ENCODE measurements around the gene TAS2R40. TPM values are rescaled to one million over a fixed set of nuclear protein-coding genes. Genes with fewer than 3 reads are reported as not detected.

Gene TAS2R40
- total RNA-seq, 2 donors from 2014 or later = not detected

- DNase-seq (no peak), ATAC-seq (no peak)
- intact Hi-C loops (cut with DNase I) = no loop called here
Measured at GRCh38 chr7:143271240-143271639, 49.4 kb downstream of the TAS2R40 start.

Other genes starting within 250 kb of the TAS2R40 start
- gene OR9A2, start 194.9 kb upstream of the TAS2R40 start, total RNA-seq = not detected
- gene OR6V1, start 169.7 kb upstream of the TAS2R40 start, total RNA-seq = not detected
- not detected for gene PIP, start 90.0 kb upstream of the TAS2R40 start, total RNA-seq
- gene TAS2R39, start 38.6 kb upstream of the TAS2R40 start, total RNA-seq = not detected
- gene GSTK1, start 41.4 kb downstream of the TAS2R40 start, total RNA-seq = 100 to 1,000 TPM; 185 to 195 TPM
- gene TMEM139, start 62.9 kb downstream of the TAS2R40 start, total RNA-seq = 1 to 10 TPM; 2.3 to 4.1 TPM
- 10 to 100 TPM in 1 of 2 donors, 1 to 10 TPM in 1; 8.0 to 12.4 TPM for gene CASP2, start 66.3 kb downstream of the TAS2R40 start, total RNA-seq
- not detected for gene CLCN1, start 94.1 kb downstream of the TAS2R40 start, total RNA-seq
- under 1 TPM; 0.29 to 0.97 TPM for gene FAM131B, start 140.7 kb downstream of the TAS2R40 start, total RNA-seq
- gene ZYX, start 159.3 kb downstream of the TAS2R40 start, total RNA-seq = 100 to 1,000 TPM in 1 of 2 donors, 10 to 100 TPM in 1; 79.1 to 156 TPM
- gene EPHA1, start 186.8 kb downstream of the TAS2R40 start, total RNA-seq = under 1 TPM; 0.16 to 0.71 TPM
- gene TAS2R60, start 221.4 kb downstream of the TAS2R40 start, total RNA-seq = not detected

All from left cardiac atrium (tissue), 4 donors.